HG03457 (cell line): Measurements from ENCODE around the gene PC.
"Not testable (repeated sequence)": the region's sequence is repeated elsewhere in the genome, so short reads cannot be mapped to it uniquely, and the experiment has no call there.

Experiments
- ATAC-seq: cut with Tn5 transposase; IDR thresholded peaks from one replicate; pipeline ENCODE4 v1.9.1; 2021; ENCODE audit warnings: moderate number of reproducible peaks; ENCODE audit not compliant: unreplicated experiment

PC gene

GRCh38 chr11:66800720-66801428, 157.3 kb downstream of the PC start:
- no peak for ATAC-seq

- not testable (repeated sequence) for ATAC-seq
Observed at GRCh38 chr11:66799815-66800214, 158.4 kb downstream of the PC start.
